Measurements from ENCODE around the gene PIK3C2G. TPM values are rescaled to one million over a fixed set of nuclear protein-coding genes. Genes with fewer than 3 reads are reported as not detected.

PIK3C2G gene
- total RNA-seq, 1 donor, result not detected

DNA sequence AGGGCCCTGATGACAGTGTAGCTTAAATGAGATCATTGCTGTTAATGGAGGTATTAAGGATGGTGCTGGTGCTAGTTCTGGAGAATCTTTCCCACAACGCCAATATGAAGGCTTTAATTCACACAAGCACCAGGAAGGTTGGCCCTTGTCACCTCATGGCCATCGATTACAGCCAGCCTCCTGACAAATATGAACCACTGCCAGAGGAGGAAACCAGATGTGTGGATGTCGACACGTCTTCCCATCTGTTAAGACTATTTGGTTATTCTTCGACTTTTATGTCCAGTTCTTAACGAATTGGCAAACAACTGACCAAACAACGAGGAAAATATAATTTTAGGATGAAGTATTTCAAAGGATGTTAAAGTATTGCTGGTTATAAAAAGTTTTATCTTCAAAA, 79.5 kb downstream of the PIK3C2G start:
- DNase-seq (ENCODE audit: low read depth in 2 of 3, low spot score in 2 of 3), result no peak

DNA sequence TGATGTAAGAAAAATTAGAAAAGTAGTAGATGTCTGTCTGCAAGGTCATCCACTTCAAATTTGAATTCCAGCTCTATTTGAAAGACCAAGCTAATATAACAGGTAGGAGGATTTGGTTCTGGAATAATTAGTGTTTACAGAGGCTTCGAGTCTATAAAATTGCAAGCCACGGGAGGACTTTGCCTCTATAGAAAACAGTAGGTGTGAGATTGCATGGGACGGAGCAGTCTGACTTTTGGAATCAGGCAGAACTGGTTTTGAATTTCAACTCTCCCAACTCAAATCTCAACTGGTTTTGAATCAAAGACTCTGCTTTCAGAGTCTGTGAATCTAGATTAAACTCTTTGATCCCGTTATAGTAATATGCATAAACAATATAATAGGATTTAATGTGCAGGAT, 82.4 kb downstream of the PIK3C2G start:
- DNase-seq (ENCODE audit: low read depth in 2 of 3, low spot score in 2 of 3), result no peak

DNA sequence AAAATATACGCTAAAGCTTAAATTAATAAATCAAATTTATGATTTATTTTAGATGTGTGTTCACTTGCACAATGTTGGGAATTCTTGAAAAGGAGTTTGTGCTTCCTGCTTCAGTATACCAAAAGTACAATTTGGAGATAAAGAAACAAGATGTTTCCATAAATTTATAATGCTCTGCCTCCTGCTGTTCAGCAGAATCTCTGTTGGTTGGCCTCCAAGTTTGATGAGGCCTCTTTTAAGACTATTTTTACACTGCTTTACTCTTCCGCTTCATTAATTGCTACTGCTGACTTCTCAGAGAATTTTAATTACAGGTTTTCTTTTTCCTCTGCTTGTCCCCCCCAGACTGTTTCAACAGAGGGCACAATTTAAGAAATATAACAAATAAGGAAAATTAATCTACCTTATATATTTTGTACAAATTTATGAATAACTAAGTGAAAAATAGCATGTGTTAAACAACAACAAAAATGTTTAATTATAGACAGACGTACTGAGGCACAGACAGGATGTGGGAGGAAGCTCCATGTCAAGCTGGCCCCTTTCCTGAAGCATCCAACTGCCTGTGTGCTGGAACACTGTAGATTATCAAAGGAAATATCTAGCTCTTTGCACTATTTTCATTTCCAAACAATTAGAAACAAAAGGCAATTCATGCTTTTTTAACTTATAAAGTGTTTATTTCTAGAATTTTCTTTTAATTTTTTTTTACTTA, 83.9 kb downstream of the PIK3C2G start:
- DNase-seq (ENCODE audit: low read depth in 2 of 3, low spot score in 2 of 3), result peak in 1 of 3 donors; percentile 10

DNA sequence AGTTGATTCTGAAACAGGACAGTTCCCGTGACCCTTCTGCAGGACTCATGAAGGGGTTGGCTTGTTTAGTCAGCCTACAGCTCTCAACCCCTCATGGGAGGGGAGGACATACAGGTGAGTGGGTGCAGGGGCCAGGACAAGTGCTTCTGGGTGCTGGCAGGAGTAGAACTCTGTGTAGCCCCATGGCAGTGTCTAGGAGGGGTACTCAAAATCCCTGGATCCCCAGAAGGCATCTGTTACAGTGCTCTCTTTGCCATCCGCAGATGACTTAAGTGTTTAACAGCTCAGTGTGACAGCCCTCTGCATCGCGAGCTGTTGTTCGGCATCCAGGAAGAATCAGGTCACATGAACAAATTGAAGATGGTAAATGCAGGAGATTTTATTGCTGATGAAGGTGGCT, 91.0 kb downstream of the PIK3C2G start:
- no peak for DNase-seq (ENCODE audit: low read depth in 2 of 3, low spot score in 2 of 3)

DNA sequence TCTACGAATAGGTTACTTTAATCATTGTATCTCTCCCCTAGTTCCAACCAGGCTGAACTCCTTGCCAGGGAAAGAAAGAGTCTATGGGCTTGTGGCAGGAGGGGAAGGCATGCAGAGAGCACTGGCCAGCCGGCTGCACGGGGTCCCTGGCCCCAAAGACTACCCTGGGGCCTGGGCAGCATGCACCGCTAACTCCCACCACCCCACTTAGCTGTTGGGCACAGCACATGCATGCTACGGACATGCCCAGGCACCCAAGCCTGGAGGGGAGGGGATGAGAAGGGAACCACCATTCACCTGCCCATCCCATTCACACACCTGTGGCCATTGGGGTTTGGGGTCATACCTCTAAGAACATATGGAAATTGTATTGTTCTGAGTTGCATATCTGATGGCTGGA, 94.1 kb downstream of the PIK3C2G start:
- DNase-seq (ENCODE audit: low read depth in 2 of 3, low spot score in 2 of 3), result no peak

DNA sequence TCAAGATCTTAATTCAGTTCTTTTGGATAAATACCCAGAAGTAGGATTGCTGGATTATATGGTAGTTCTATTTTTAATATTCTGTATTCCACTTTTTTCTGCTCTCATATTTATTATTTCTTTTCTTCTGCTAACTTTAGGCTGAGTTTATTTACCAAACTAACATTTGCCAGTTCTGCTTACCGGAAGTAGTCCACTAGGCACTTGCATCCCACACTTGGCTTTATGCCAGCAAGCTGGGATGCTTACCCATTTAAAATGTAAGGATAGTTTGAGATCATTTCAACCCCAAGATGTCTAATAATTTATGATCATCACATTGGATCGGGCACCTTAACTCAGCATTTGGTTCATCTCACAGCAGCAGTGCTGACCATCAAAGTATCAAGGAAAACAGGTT, 96.8 kb downstream of the PIK3C2G start:
- no peak for DNase-seq (ENCODE audit: low read depth in 2 of 3, low spot score in 2 of 3)

DNA sequence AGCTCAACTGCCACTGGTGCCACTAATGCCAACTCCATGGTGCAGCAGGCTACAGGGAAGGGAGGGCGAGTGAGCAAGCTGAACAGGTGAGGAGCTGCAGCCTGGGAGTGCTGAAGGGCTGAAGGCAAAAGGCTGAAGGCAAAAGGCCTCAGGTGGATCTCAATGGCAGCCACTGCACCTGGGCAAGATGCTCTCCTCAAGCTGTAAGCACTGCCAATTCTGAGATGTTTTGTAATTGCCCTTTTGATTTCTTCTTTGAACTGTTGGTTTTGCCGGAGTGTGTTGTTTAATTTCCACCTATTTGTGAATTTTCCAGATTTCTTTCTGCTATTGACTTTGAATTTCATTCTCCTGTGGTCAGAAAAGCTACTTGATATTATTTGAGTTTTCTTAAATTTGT, 97.6 kb downstream of the PIK3C2G start:
- DNase-seq (ENCODE audit: low read depth in 2 of 3, low spot score in 2 of 3), result no peak

DNA sequence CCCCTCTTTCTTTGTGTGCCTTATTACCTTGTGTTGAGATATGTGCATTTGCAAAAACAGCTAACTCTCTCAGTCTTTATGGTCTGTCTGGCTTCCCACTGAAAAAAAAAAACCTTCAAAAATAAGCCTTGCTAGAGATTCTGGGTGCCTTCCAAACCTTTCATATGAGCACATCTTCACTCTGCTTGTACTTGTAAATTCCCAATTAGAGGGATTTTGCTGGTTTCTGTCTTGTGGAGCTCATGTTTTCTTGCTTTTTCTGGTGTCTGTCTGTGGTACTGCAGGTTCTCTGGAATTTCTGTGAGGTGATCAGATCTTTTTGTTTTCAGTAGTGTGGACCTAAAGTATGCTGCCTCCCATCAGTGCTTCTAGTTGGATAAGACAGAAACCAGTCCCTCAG, 100.1 kb downstream of the PIK3C2G start:
- no peak for DNase-seq (ENCODE audit: low read depth in 2 of 3, low spot score in 2 of 3)

DNA sequence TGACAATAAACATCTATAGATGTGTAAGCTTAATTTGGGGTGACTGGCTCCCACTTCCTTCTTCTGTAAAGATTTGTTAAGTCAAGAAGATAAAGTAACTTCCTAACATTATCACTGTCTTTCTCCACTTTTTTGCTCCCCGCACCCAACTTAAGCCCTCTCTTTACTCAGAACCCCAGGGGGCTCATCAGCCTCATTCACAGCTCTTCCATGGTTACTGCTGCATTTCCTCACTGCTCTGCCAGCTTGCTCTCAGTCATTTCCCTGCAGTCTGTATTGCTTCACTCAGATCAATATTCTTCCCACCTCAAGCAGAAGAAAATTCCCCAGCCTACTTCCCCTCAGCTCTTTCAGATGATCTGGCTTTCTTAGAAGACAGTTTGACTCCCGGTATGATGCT, 102.0 kb downstream of the PIK3C2G start:
- DNase-seq (ENCODE audit: low read depth in 2 of 3, low spot score in 2 of 3), result no peak

DNA sequence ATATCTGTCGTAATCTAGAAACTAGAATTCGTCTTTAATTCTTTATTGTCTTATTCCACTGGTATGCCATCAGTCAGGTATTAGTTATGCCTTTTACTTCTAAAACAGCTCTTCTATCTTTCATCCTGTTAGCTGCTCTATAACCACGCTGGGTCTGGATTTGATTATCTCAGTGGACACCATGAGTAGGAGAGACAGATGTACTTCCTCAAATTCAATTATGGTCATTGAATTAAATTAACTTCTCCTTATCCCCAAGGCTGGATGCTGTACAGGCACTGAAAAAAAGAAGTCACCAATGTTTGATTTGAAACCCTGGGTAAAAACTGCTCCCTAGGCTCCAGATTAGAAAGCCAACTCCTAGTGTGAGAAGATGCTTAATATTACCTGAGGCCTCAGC, 107.3 kb downstream of the PIK3C2G start:
- DNase-seq (ENCODE audit: low read depth in 2 of 3, low spot score in 2 of 3), result peak in 1 of 3 donors; percentile 5

DNA sequence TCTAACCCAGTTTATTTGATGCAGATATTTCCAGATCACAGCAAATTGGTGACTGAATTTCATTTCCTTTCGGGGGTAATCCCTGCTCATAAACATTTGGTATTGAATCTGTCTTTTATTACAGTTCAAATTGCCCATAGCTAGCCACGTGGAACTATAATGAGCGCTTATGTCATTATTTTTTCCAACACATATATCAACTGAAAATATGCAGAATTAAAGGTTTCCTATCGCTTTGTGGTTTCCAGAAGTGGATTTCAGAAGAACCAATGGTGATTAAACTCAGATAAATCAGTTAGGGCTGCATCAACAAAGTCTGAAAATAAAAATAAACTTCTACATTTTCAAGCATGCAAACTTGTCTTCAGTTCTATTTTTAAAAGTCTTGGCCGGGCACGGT, 111.9 kb downstream of the PIK3C2G start:
- no peak for DNase-seq (ENCODE audit: low read depth in 2 of 3, low spot score in 2 of 3)

DNA sequence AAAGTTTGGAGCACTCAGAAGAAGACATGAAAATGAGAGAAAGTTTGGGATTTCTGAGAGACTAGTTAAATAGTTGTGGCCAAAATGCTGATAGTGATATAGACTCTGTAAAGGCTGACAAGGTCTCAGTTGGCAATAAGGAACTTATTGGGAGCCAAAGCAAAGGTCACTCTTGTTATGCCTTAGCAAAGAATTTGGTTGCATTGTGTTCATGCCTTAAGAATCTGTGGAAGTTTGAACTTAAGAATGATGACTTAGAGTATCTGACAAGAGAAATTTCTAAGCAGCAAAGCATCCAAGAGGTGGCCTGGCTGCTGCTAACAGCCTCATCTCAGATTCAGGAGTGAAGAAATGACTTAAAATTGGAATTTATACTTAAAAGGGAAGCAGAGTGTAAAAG, 113.8 kb downstream of the PIK3C2G start:
- DNase-seq (ENCODE audit: low read depth in 2 of 3, low spot score in 2 of 3), result no peak

DNA sequence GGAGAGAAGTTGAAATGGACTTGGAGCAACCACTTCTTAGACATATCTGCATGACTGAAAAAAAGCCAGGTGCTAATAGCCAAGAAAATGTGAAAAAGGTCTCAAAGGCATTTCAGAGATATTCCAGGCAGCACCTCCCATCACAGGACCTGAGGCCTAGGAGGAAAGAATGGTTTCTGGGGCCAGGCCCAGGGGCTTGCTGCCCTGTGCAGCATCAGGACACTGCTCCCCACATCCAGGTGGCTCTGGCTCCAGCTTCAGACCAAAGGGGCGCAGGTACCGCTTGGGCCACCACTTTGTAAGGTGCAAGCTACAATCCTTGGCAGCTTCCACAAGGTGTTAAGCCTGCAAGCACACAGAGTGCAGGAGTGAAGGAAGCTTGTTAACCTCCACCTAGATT, 114.3 kb downstream of the PIK3C2G start:
- DNase-seq (ENCODE audit: low read depth in 2 of 3, low spot score in 2 of 3), result no peak

DNA sequence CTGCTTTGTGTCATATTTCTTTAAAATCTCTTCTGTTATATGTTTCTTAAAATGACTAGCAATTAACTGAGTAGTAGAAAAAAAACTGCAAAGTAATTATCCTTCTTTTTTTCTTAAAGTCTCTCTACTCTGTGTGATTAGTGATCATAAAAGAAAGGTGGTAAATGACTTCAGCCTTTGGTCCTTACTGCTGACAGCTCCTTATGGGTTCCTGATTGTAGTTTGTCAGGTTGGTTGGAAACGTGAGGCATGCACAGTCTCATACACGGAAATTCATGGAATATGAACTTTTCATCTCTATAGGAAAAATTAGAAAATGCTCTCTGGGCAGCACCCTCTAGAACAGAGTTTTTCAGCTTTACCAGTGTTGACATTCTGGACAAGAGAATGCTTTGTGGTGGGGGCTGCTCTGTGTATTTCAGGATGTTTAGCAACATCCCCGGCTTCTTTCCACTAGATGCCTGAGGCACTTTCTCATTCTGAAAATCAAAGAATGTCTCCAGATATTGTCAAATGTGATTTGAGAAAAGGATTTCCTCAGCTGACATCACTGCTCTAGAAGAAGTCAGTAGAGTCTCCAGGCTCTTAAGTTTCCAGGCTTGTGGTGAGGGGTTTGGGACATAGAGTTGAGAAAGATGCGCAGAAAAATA, 121.0 kb downstream of the PIK3C2G start:
- no peak for DNase-seq (ENCODE audit: low read depth in 2 of 3, low spot score in 2 of 3)

DNA sequence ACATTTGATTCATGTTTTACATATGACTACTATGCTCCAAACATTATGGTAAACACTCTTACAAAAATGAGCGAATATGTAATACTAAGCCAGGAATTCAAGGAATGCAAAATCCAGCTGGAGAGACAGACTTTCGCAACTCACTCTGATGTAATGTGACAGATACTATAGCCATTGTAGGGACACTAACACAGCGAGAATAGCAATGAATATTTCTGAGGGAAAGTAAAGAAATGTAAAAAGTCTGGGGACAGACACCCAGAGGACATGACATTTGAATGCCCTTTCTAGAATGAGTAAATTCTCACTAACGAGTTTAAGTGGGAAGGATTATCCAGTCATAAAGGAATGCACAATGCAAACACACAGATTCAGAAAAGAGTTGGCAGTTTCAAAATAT, 121.9 kb downstream of the PIK3C2G start:
- no peak for DNase-seq (ENCODE audit: low read depth in 2 of 3, low spot score in 2 of 3)

DNA sequence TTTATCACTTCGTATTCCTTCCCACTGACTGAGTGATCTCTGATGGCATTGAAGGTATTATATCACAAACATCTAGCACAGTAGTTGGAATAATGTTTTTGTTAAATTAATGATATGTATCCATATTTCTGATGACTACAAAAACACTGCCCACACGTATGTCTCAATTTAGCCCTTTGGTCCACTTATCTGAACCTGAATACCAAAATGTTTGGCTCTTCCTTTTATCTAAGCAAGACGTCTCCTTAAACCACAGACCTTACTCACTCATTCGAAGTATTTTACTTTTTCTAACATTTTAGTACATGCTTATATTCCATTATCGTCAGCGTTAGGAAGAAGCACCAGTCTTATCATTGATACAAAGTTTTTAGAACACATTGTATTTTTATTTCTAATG, 126.4 kb downstream of the PIK3C2G start:
- no peak for DNase-seq (ENCODE audit: low read depth in 2 of 3, low spot score in 2 of 3)

DNA sequence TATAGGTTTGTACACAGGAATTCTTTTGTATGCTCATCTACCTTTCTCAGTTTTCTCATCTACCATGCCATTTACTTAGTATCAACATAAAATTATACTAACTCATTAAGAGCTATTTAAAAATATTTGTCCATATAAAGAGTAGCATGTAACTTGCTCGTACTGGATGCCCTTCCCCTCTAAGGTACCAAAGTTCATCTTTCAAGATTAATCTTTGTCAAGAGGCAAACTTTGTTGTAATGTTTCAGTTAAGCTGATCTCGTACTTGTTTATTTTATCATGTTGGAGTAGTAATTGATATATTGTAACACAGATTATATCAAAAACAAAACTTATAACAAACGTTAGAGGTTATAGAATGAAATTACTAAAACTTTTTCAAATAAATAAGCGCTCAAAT, 128.5 kb downstream of the PIK3C2G start:
- DNase-seq (ENCODE audit: low read depth in 2 of 3, low spot score in 2 of 3), result no peak

DNA sequence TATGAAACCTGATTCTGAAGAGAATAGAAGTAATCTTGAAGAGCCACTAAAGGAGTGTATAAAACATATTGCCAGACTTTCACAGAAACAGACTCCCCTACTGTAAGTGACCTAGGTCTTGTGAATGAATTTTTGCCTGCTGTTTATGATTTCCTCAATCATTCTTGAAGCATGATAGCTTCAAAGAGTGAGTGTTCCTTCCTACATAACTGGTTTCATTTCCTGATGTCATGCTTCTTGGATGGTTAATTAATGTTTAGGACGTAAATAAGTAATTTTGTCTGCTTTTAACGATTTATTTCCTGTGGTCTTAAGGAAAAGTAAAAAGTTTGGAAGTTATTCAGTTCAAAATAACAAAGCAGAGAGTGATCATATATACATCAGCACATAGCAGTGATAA, 129.8 kb downstream of the PIK3C2G start:
- DNase-seq (ENCODE audit: low read depth in 2 of 3, low spot score in 2 of 3), result no peak

DNA sequence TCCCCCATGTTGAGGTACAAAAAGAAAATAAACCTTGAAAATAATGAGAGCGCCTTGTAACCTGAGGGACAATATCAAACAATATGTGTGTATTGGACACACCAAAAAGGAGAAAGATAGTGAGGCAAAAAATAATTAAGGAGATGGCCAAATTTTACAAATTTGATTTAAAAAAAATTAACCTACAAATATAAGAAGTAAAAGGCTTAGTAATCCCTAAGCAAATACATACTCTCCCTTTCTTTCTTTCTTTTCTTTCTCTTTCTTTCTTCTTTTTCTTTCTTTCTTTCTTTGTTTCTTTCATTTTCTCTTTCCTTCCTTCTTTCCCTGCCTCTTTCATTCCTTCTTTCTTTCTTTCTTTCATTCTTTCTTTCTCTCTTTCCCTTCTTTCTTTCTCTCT, 133.4 kb downstream of the PIK3C2G start:
- no peak for DNase-seq (ENCODE audit: low read depth in 2 of 3, low spot score in 2 of 3)

DNA sequence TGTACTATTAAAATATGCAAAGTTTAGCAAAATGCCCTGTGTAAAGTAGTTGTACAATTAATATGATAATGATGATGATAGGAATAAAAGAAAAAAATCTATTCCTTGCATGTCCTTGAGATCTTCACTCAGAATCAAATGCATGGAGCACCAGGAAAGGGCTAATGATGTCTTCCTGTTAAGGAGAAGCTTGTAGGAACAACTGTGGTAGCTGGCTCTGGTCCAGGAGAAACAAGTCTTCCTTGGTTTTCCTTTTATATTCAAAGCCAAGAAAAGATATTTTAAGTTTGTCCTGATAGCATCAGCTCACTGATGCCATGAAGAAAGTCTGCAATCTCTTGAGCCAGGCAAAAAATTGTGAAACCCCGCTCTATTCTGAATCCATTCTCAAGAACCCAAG, 138.9 kb downstream of the PIK3C2G start:
- no peak for DNase-seq (ENCODE audit: low read depth in 2 of 3, low spot score in 2 of 3)

DNA sequence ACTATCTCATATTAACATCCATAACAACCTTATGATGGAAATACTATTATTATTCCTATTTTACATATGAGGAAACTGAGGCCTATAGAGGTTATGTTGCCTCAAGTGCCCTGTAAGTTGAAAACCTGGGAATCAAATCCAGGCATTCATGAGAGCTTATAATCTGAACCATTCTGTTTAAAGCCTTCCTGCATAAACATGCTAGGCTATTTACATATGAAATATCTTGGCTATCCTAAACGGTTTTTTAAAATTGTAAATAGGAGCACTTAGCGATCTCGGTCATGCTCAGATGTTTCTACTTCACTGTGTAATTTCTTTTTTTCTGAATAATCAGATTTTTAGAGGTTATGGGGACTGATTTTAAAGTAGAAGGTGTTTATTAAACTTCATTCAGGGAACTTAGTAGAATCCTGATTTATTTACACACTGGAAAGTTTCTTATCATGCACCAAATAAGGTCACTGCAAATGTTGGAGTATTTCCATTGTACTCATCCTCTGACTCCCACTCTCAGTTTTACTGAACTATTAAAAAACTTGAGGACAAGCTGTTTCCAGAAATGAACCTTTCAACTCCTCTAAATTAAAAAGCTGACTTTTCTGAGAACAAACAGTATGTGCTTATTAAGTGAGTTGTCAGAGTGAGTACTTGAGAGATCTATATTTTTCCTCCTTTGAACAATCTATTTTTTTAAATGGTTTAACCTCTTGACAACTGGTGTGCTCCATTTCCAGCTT, 141.7 kb downstream of the PIK3C2G start:
- DNase-seq (ENCODE audit: low read depth in 2 of 3, low spot score in 2 of 3), result no peak

DNA sequence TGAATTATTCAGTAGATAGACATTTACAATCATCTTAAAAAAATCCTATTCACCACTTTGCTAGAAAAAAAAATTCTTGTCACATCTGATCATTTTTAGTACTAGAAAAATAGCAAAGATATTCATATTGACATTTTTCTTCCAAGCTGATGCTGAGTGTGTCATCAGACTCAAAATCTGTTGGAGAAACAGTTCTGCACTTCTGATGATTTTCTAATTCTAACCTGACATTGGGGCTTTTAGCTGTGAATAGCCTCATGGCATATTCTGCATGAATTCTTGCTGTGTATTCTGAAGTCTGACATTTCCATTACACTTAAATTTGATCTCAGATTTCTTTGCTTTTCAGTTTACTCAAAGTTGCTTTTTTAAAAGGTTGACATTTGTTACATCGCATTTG, 150.1 kb downstream of the PIK3C2G start:
- DNase-seq (ENCODE audit: low read depth in 2 of 3, low spot score in 2 of 3), result no peak
